GM12892 (cell line): ENCODE measurements around the gene SLC16A8.

Source experiments
- POLR2A ChIP-seq: IDR thresholded peaks from 2 replicates; pipeline ENCODE4 v1.6.1; 2011; ENCODE audit warnings: low read depth, low read length, control low read depth
- POLR2AphosphoS5 ChIP-seq: IDR thresholded peaks from 2 replicates; pipeline ENCODE4 v1.6.1; 2011; ENCODE audit warnings: low read depth, low read length, control low read depth
- TAF1 ChIP-seq: IDR thresholded peaks from 2 replicates; pipeline ENCODE4 v1.6.1; 2011; ENCODE audit warnings: low read depth, mild to moderate bottlenecking, control low read depth, low read length, borderline replicate concordance

- TF ChIP-seq POLR2A, result no peak
- TF ChIP-seq POLR2AphosphoS5, result no peak
- no peak for TF ChIP-seq TAF1
Observed at GRCh38 chr22:38070250-38070921, 13.6 kb downstream of the SLC16A8 start.
